SK-N-SH (cell line): ENCODE measurements around the gene DCLRE1A. TPM values are rescaled to one million over a fixed set of nuclear protein-coding genes. Genes with fewer than 3 reads are reported as not detected.

ENCODE experiments used
- CTCF ChIA-PET: fragments of 300-600, 350-600 bp; formaldehyde crosslinking; extraction: SDS; loops from one replicate; lab custom pipeline; 2021; lab: Yijun Ruan, JAX
- POLR2A ChIA-PET: fragments of 350-600 bp; sonication (Branson Sonifier 250); formaldehyde crosslinking; extraction: SDS; loops from one replicate; lab custom pipeline; 2020; ENCODE audit warnings: antibody characterized with exemption, inconsistent platforms; lab: Yijun Ruan, JAX
- DNase-seq: peaks from one replicate; pipeline ENCODE4 v3.0.0; 2012
- H2AFZ ChIP-seq: fragments of 200-600 bp; sonication (generic); 2 replicates; pipeline ENCODE4 v1.8.1; 2016; ENCODE audit warnings: antibody characterized with exemption, mild to moderate bottlenecking, low read depth
- H3F3A ChIP-seq: fragments of 200-600 bp; sonication (generic); replicated peaks from 2 replicates; pipeline ENCODE3; 2016; ENCODE audit warnings: antibody characterized with exemption, mild to moderate bottlenecking; ENCODE audit not compliant: insufficient read depth
- H3K27ac ChIP-seq, 2 experiments: fragments of 200-500 bp in 1 of 2; fragments of 200-600 bp in 1 of 2; sonication (Bioruptor generic) in 1 of 2; sonication (generic), shearing (Covaris generic) in 1 of 2; 2 replicates each; pipeline versions ENCODE4 v1.5.1 to v1.6.1; 2014 to 2016; ENCODE audit warnings: low read depth in 2 of 2, inconsistent platforms in 1 of 2, low read length in 1 of 2, mild to moderate bottlenecking in 1 of 2, mixed read lengths in 1 of 2
- H3K27me3 ChIP-seq: fragments of 200-600 bp; sonication (generic), shearing (Covaris generic); 2 replicates; pipeline ENCODE4 v1.6.1; 2016; ENCODE audit warnings: mixed run types; ENCODE audit not compliant: insufficient read depth
- H3K36me3 ChIP-seq, 2 experiments: fragments of 200-500 bp in 1 of 2; fragments of 200-600 bp in 1 of 2; sonication (Bioruptor generic) in 1 of 2; sonication (generic) in 1 of 2; replicated peaks in 1 of 2; 2 replicates each; pipeline versions ENCODE3 to v1.5.1; 2014 to 2016; ENCODE audit warnings: low read length in 1 of 2, mild to moderate bottlenecking in 1 of 2; ENCODE audit not compliant: insufficient read depth in 2 of 2, control insufficient read depth in 1 of 2
- H3K4me1 ChIP-seq, 2 experiments: fragments of 200-500 bp in 1 of 2; fragments of 200-600 bp in 1 of 2; sonication (Bioruptor generic) in 1 of 2; sonication (generic), shearing (Covaris generic) in 1 of 2; 2 replicates each; pipeline versions ENCODE4 v1.5.1 to v1.6.1; 2014 to 2016; ENCODE audit warnings: low read depth in 1 of 2, low read length in 1 of 2, mixed run types in 1 of 2; ENCODE audit not compliant: insufficient read depth in 2 of 2, control insufficient read depth in 1 of 2
- H3K4me2 ChIP-seq: fragments of 200-600 bp; sonication (generic), shearing (Covaris generic); 2 replicates; pipeline ENCODE4 v1.6.1; 2017; ENCODE audit warnings: mixed run types
- H3K4me3 ChIP-seq, 2 experiments: fragments of 200-500 bp in 1 of 2; fragments of 200-600 bp in 1 of 2; sonication (Bioruptor generic) in 1 of 2; sonication (generic), shearing (Covaris generic) in 1 of 2; 2 replicates each; pipeline versions ENCODE4 v1.5.1 to v1.8.1; 2014 to 2016; ENCODE audit warnings: low read depth in 2 of 2, inconsistent platforms in 1 of 2, low read length in 1 of 2, mild to moderate bottlenecking in 1 of 2, mixed read lengths in 1 of 2, moderate library complexity in 1 of 2
- H3K79me2 ChIP-seq: fragments of 200-600 bp; sonication (generic); 2 replicates; pipeline ENCODE4 v1.8.1; 2017; ENCODE audit warnings: mild to moderate bottlenecking; ENCODE audit not compliant: insufficient read depth
- H3K9ac ChIP-seq: fragments of 200-600 bp; sonication (generic); 2 replicates; pipeline ENCODE4 v1.6.1; 2017; ENCODE audit warnings: mixed run types
- H3K9me2 ChIP-seq: fragments of 200-600 bp; sonication (generic); 2 replicates; pipeline ENCODE4 v1.6.1; 2017; ENCODE audit warnings: mixed run types
- H3K9me3 ChIP-seq: fragments of 200-600 bp; sonication (generic); 2 replicates; pipeline ENCODE4 v1.6.1; 2017; ENCODE audit warnings: mixed run types, mild to moderate bottlenecking, moderate library complexity
- H4K20me1 ChIP-seq: fragments of 200-600 bp; sonication (generic); 2 replicates; pipeline ENCODE4 v1.6.1; 2017; ENCODE audit warnings: mild to moderate bottlenecking, mixed run types; ENCODE audit not compliant: insufficient read depth
- CHD2 ChIP-seq: fragments of 150-350 bp; IDR thresholded peaks from 2 replicates; pipeline ENCODE4 v1.6.1; 2018; ENCODE audit warnings: low read length; ENCODE audit not compliant: partially characterized antibody
- FOXJ3 ChIP-seq: sonication (generic); formaldehyde crosslinking; IDR thresholded peaks from 2 replicates; pipeline ENCODE4 v1.5.1; 2020; ENCODE audit warnings: mild to moderate bottlenecking, missing genetic modification reagents
- GABPA ChIP-seq: IDR thresholded peaks from 2 replicates; pipeline ENCODE4 v1.4.0; 2012; ENCODE audit warnings: low read depth, mild to moderate bottlenecking
- GATA2 ChIP-seq: sonication (generic); formaldehyde crosslinking; IDR thresholded peaks from 2 replicates; pipeline ENCODE4 v1.5.0; 2020; ENCODE audit warnings: mild to moderate bottlenecking, missing genetic modification reagents
- MEF2A ChIP-seq: IDR thresholded peaks from 2 replicates; pipeline ENCODE4 v1.4.0; 2012; ENCODE audit warnings: low read depth, borderline replicate concordance
- MXI1 ChIP-seq: IDR thresholded peaks from 2 replicates; pipeline ENCODE4 v1.6.1; 2012; ENCODE audit warnings: mild to moderate bottlenecking, low read depth, low read length, improper control_type of control experiment
- NRF1 ChIP-seq: IDR thresholded peaks from 2 replicates; pipeline ENCODE4 v1.6.1; 2012; ENCODE audit warnings: low read depth, mild to moderate bottlenecking, low read length
- PBX3 ChIP-seq: IDR thresholded peaks from 2 replicates; pipeline ENCODE4; 2012
- POLR2AphosphoS5 ChIP-seq: IDR thresholded peaks from 2 replicates; pipeline ENCODE4 v1.6.1; 2012; ENCODE audit warnings: low read depth, low read length
- SIN3A ChIP-seq: IDR thresholded peaks from 2 replicates; pipeline ENCODE4 v1.6.1; 2012; ENCODE audit warnings: low read depth, mild to moderate bottlenecking, low read length, moderate library complexity, borderline replicate concordance
- SMC3 ChIP-seq: IDR thresholded peaks from 2 replicates; pipeline ENCODE4 v1.6.1; 2012; ENCODE audit warnings: low read depth, low read length, improper control_type of control experiment
- USF2 ChIP-seq: fragments of 150-350 bp; IDR thresholded peaks from 2 replicates; pipeline ENCODE4 v1.6.1; 2017; ENCODE audit warnings: antibody characterized with exemption, low read length, low read depth, borderline replicate concordance
- WGBS: methylation state at CpG from one replicate; pipeline ENCODE4 v1.1.6; 2017; ENCODE audit warnings: low lambda C conversion rate; 5-methylcytosine and 5-hydroxymethylcytosine counted together
- polyA plus RNA-seq, 3 experiments: library from polyadenylated mRNA; depleted of rRNA; stranded (reverse); fragments of >200 nt; gene quantifications; 2 replicates each; pipeline ENCODE4 v1.2.3, GENCODE V29; 2012

The DCLRE1A gene
- polyA plus RNA-seq, 1 of the 3 experiments (the other 2 are of a cell fraction): 2.6 TPM

- Histone ChIP-seq H3F3A (peaks cover 7% of the 10 kb centered on the region), H3K79me2 (peaks cover 35% of the 10 kb centered on the region; the same call in 1 of the 2 replicates), H3K4me3 (no peak overlapping the region), H3K27ac (no peak overlapping the region), H2AFZ (no peak overlapping the region), H3K27me3 (no peaks in the 10 kb centered on the region), H4K20me1 (no peaks in the 10 kb centered on the region), H3K9me2 (no peaks in the 10 kb centered on the region), H3K4me2 (no peak overlapping the region), H3K36me3 (peaks cover 11 to 35% of the 10 kb centered on the region in 2 experiments), H3K4me1 (peaks cover 0 to 6% of the 10 kb centered on the region in 2 experiments; a peak in 1 of 4 replicates), H3K9me3 (no peaks in the 10 kb centered on the region; the same call in 1 of the 2 replicates), H3K9ac (no peak overlapping the region)
- ChIA-PET POLR2A (no interaction called here), CTCF (no interaction called here)
- WGBS: 94% methylated on average over 4 of the region's 4 CpGs
- TF ChIP-seq GABPA (no peak), FOXJ3 (CRISPR knock-in tag) (no peak), GATA2 (CRISPR knock-in tag) (no peak), POLR2AphosphoS5 (no peak), SIN3A (no peak), MEF2A (no peak), PBX3 (no peak), SMC3 (no peak), USF2 (no peak), CHD2 (no peak)
- no peak for DNase-seq
Measured at GRCh38 chr10:113867904-113868303, 14.0 kb upstream of the DCLRE1A start.

- Histone ChIP-seq H3K9ac (no peak overlapping the region), H3K79me2 (peaks cover 30% of the 10 kb centered on the region; the same call in 1 of the 2 replicates), H3K9me3 (no peaks in the 10 kb centered on the region), H3K4me1 (peaks cover 0 to 6% of the 10 kb centered on the region in 2 experiments; a peak in 1 of 4 replicates), H3F3A (peaks cover 7% of the 10 kb centered on the region), H3K36me3 (peaks cover 10 to 35% of the 10 kb centered on the region in 2 experiments)
- 98% methylated on average over 5 of the region's 5 CpGs for WGBS
- CTCF ChIA-PET: no interaction called here
- TF ChIP-seq NRF1: no peak
- no peak for TF ChIP-seq PBX3
- peak; percentile 22; the same call in 1 of the 2 replicates for TF ChIP-seq MXI1
- TF ChIP-seq, all 33 proteins: peak for 1
- Histone ChIP-seq H2AFZ (no peak overlapping the region), H4K20me1 (no peaks in the 10 kb centered on the region), H3K9me2 (no peaks in the 10 kb centered on the region), H3K4me2 (no peak overlapping the region), H3K27ac (no peak overlapping the region), H3K4me3 (no peak overlapping the region), H3K27me3 (no peaks in the 10 kb centered on the region)
- no peak for DNase-seq
- POLR2A ChIA-PET: no interaction called here
Measured at GRCh38 chr10:113866551-113867394, 12.9 kb upstream of the DCLRE1A start.
